Fibroblast of pulmonary artery (primary cell): ENCODE measurements around the gene GPATCH4.

Experiments
- DNase-seq: peaks from one replicate; pipeline ENCODE4 v3.0.0-alpha.2; 2010; ENCODE audit warnings: low read depth
- H3K4me3 ChIP-seq: replicated peaks from 2 replicates; pipeline ENCODE4 v1.5.1; 2011; ENCODE audit warnings: low read depth, mild to moderate bottlenecking, control low read depth, low read length, moderate library complexity
- CTCF ChIP-seq: IDR thresholded peaks from 2 replicates; pipeline ENCODE4 v1.5.1; 2011; ENCODE audit warnings: mild to moderate bottlenecking, control low read depth, low read length, inconsistent platforms; ENCODE audit errors: missing control alignments

GPATCH4 gene

DNA sequence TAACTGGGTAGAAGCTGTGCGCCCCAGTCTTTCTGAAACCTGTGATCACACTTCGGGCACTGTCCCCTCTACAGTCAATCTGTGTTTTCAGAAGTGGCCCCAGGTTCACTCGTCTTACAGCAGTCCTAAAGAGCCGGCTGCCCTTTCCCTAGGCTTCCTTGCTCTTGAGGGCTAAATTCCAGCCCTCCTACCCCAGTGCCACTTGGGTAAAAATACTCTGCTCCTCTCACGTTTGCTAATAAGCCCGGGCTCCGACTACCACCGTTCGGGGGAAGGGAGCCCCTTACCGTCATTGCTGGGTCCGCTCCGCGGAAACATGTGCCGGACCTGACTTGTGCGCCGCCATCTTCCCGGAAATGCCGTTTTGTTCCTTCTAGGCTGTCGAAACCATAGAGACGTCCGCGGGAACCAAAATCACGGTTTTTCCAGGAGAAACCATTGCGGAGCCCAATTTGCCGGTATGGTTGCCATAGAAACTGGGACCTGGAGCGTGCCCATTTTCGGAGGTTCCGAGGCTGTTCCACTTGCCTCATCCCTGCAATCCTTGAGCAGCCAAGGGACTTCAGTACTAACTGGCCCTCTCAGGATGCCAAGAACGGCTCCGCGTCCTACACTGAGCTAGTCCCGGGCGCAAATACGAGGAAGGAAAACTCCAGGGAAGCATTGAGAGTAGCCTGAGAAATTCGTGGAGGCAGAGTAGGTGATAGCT, at the start of gene GPATCH4:
Gene GPATCH4 (minus strand): TSS at position 358 of the 709 bp plus-strand sequence.
- no peak for TF ChIP-seq CTCF
- peak within 1 kb of the TSS; percentile 77 for H3K4me3 ChIP-seq
- DNase-seq, result peak; percentile 96

GRCh38 chr1:156648951-156649350, 47.7 kb upstream of the GPATCH4 start:
- DNase-seq, result no peak
- H3K4me3 ChIP-seq, result no peak overlapping the region
- no peak for TF ChIP-seq CTCF

- TF ChIP-seq CTCF, result no peak
- H3K4me3 ChIP-seq, result no peak overlapping the region
- no peak for DNase-seq
These were observed 47.2 kb upstream of the GPATCH4 start for GRCh38 chr1:156648496-156648895.

DNA sequence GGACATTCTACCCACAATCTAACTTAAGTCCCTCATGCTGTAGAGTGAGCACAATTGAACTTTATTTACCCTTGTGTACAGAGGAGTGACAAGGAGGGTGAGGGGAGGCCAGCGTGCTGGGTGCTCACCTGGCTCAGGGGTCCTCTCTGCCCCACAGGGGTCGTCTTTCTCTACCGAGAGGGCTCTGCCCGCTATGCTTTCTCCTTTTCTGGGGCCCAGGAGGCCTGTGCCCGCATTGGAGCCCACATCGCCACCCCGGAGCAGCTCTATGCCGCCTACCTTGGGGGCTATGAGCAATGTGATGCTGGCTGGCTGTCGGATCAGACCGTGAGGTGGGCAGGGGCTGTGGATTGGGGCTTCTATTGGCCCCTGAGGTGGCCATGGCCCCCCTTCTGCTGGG, 46.1 kb upstream of the GPATCH4 start:
- DNase-seq, result no peak
- TF ChIP-seq CTCF, result no peak
- no peak overlapping the region for H3K4me3 ChIP-seq

GRCh38 chr1:156646738-156647211, 45.5 kb upstream of the GPATCH4 start:
- TF ChIP-seq CTCF, result no peak
- DNase-seq, result no peak
- H3K4me3 ChIP-seq, result no peak overlapping the region

- no peak overlapping the region for H3K4me3 ChIP-seq
- DNase-seq, result no peak
These were observed 44.4 kb upstream of the GPATCH4 start for GRCh38 chr1:156645666-156646065.

More at GRCh38 chr1:156645666-156646065, 44.4 kb upstream of the GPATCH4 start:
- no peak for TF ChIP-seq CTCF
